Cardiac fibroblast (primary cell): ENCODE measurements around the gene KIF1B.
A peak's percentile ranks its signal among the peaks of the same experiment; 100 is the strongest.

Experiments
- DNase-seq, 2 donors: peaks; one replicate each; pipeline versions ENCODE4 v3.0.0 to v3.0.0-alpha.2; 2010; ENCODE audit warnings: low read depth in 2 of 2
- H3K4me3 ChIP-seq, 2 donors: replicated peaks in 1 of 2; 1 replicate in 1 of 2; 2 replicates in 1 of 2; pipeline ENCODE4 v1.5.1; 2011; ENCODE audit warnings: low read depth in 2 of 2, low read length in 2 of 2, mild to moderate bottlenecking in 2 of 2, moderate library complexity in 1 of 2
- TF ChIP-seq, protein P1 (sequence below): IDR thresholded peaks from one replicate; pipeline ENCODE4 v1.5.1; 2011; ENCODE audit warnings: low read depth, mild to moderate bottlenecking, low read length, inconsistent platforms

Gene KIF1B, protein sequence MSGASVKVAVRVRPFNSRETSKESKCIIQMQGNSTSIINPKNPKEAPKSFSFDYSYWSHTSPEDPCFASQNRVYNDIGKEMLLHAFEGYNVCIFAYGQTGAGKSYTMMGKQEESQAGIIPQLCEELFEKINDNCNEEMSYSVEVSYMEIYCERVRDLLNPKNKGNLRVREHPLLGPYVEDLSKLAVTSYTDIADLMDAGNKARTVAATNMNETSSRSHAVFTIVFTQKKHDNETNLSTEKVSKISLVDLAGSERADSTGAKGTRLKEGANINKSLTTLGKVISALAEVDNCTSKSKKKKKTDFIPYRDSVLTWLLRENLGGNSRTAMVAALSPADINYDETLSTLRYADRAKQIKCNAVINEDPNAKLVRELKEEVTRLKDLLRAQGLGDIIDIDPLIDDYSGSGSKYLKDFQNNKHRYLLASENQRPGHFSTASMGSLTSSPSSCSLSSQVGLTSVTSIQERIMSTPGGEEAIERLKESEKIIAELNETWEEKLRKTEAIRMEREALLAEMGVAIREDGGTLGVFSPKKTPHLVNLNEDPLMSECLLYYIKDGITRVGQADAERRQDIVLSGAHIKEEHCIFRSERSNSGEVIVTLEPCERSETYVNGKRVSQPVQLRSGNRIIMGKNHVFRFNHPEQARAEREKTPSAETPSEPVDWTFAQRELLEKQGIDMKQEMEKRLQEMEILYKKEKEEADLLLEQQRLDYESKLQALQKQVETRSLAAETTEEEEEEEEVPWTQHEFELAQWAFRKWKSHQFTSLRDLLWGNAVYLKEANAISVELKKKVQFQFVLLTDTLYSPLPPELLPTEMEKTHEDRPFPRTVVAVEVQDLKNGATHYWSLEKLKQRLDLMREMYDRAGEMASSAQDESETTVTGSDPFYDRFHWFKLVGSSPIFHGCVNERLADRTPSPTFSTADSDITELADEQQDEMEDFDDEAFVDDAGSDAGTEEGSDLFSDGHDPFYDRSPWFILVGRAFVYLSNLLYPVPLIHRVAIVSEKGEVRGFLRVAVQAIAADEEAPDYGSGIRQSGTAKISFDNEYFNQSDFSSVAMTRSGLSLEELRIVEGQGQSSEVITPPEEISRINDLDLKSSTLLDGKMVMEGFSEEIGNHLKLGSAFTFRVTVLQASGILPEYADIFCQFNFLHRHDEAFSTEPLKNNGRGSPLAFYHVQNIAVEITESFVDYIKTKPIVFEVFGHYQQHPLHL (N-terminal part only)

DNA sequence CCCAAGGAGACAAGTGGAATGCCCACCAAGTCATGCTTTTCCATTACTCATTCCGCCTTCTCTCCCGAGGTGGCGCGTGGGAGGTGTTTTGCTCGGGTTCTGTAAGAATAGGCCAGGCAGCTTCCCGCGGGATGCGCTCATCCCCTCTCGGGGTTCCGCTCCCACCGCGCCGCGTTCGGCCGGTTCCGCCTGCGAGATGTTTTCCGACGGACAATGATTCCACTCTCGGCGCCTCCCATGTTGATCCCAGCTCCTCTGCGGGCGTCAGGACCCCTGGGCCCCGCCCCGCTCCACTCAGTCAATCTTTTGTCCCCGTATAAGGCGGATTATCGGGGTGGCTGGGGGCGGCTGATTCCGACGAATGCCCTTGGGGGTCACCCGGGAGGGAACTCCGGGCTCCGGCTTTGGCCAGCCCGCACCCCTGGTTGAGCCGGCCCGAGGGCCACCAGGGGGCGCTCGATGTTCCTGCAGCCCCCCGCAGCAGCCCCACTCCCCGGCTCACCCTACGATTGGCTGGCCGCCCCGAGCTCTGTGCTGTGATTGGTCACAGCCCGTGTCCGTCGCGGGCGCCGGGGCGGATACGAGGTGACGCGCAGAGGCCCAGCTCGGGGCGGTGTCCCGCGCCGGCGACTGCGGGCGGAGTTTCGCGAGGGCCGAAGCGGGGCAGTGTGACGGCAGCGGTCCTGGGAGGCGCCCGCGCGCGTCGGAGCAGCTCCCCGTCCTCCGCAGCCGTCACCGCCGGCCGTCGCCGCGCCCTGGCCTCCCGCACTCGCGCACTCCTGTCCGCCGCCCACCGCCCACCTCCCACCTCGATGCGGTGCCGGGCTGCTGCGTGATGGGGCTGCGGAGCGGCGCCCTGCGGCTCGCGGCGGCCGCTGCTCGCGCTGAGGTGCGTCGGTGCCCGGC, at the start of gene KIF1B:
Gene KIF1B (plus strand): TSS at position 666 of the 906 bp plus-strand sequence. CDS start 21,759 bp downstream, outside the sequence.
- TF ChIP-seq, protein P1, sequence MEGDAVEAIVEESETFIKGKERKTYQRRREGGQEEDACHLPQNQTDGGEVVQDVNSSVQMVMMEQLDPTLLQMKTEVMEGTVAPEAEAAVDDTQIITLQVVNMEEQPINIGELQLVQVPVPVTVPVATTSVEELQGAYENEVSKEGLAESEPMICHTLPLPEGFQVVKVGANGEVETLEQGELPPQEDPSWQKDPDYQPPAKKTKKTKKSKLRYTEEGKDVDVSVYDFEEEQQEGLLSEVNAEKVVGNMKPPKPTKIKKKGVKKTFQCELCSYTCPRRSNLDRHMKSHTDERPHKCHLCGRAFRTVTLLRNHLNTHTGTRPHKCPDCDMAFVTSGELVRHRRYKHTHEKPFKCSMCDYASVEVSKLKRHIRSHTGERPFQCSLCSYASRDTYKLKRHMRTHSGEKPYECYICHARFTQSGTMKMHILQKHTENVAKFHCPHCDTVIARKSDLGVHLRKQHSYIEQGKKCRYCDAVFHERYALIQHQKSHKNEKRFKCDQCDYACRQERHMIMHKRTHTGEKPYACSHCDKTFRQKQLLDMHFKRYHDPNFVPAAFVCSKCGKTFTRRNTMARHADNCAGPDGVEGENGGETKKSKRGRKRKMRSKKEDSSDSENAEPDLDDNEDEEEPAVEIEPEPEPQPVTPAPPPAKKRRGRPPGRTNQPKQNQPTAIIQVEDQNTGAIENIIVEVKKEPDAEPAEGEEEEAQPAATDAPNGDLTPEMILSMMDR: peak; percentile 85
- peak within 1 kb of the TSS; percentile 95 for H3K4me3 ChIP-seq
- DNase-seq: peak; percentile 98 to 99

DNA sequence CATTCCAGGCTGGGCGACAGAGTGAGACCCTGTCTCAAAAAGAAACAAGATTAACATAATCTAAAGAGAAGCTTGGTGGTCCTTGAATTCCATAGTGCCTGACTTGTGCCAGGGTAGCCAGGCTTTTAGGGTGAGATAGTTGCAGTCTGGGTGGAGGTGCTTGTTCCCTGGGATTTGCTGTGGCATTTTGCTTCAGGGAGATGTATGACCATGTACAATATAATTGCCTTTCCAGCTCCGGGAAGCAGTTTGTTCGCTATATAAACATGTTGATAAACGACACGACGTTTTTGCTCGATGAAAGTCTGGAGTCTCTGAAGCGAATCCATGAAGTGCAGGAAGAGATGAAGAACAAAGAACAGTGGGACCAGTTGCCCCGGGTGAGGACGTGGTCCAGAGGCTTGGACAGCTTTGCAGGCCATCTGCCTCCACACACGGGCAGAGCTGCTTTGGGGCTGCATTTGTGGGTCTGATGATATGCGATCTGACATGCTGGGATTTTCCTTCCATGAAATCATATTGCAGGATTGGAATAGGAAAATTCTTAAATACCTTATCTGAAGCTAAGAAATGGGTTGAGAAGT, 49.4 kb upstream of the KIF1B start:
- TF ChIP-seq, protein P1: no peak
- DNase-seq: no peak
- no peak overlapping the region for H3K4me3 ChIP-seq

DNA sequence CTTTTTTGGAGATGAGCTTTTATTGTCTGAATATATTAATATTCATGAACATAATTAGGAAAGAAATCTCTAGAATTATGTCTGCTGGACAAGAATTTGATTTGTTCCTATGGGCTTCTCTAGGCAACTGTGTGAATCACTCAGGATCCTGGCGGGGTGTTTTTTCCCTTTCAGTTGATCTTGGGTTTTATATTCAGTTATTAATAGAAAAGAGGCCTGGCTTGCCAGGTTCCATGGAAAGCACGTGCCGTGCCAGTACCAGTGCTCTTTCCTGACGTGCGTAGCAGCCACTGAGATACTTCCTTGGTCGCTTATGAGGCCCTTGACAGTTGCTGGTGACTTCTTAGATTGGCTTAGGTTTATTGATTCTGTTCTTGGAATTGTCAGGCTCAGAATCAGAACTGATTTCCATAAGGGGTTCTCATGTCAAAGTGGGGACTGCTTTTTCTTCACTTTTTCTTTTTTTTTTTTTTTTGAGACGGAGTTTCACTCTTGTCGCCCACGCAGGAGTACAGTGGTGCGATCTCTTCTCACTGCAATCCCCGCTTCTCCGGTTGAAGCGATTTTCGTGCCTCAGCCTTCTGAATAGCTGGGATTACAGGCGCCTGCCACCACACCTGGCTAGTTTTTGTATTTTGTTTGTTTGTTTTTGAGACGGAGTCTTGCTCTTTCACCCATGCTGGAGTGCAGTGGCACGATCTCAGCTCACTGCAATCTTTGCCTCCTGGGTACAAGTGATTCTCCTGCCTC, 48.7 kb upstream of the KIF1B start:
- TF ChIP-seq, protein P1: no peak

DNA sequence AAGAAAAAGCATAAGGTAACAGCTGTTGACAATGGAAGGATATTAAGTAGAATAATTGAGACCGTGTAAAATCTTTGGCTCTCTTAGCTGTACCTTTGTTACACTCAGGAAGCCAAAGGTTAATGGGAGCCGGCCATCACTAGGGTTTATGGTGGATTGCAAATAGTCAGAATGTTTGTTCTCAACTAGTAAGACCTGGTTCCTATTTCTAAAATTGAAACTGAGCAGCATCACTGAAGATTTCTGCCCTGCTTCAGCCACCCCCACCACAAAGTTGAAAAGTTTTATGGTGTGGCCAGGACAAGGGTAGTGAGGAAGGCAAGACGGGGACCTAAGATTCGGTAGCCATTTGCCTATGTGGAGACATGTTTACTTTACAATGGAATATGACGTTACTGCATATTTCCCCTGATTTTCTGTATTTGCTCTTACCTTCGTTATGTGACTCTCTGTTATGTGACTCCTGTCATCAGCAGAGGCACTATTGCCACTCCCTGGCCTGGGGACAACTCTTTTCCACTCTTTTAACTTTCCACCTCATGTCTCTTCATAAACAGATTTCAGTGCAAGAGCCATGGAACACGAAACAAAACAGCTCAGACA, 41.4 kb upstream of the KIF1B start:
- TF ChIP-seq, protein P1: no peak
- no peak overlapping the region for H3K4me3 ChIP-seq
- no peak for DNase-seq

More for the DNA sequence above, 48.7 kb upstream of the KIF1B start:
- no peak overlapping the region for H3K4me3 ChIP-seq
- no peak for DNase-seq

DNA sequence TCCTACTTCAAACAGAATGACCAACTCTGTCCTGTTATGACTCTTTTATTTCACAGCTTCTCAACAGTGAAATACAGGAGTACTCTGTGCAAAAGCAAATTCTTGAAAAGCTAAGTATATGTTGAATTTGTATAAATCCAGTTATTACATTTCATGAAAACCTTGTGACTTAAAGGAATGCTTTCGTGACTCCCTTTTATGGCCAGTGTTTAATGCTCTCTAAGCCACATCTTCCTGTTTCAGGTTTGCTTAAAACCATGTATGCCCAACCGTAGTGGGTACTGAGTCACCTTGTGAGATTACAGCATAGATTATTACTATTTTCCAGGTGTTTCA, 40.2 kb upstream of the KIF1B start:
- no peak overlapping the region for H3K4me3 ChIP-seq
- no peak for DNase-seq
- TF ChIP-seq, protein P1: no peak
